ENCODE results near the gene SORCS3. TPM values are rescaled to one million over a fixed set of nuclear protein-coding genes. Genes with fewer than 3 reads are reported as not detected.

Gene SORCS3
- total RNA-seq, 6 experiments from 2014 or later, result not detected

- H3K4me3 ChIP-seq, result no peak overlapping the region
- no peak for ATAC-seq
- H3K27ac ChIP-seq, result no peak overlapping the region
- H3K9me3 ChIP-seq, result no peaks in the 10 kb centered on the region
- H3K36me3 ChIP-seq, result no peaks in the 10 kb centered on the region
- WGBS (ENCODE audit: insufficient coverage, low coverage, low lambda C conversion rate, missing lambda C conversion rate), result no CpG with 5 or more reads among the region's 2 CpGs
- H3K27me3 ChIP-seq, result no peaks in the 10 kb centered on the region
- H3K4me1 ChIP-seq, result no peaks in the 10 kb centered on the region
- intact Hi-C loops (cut with DNase I), result no loop called here
- TF ChIP-seq, protein P1, sequence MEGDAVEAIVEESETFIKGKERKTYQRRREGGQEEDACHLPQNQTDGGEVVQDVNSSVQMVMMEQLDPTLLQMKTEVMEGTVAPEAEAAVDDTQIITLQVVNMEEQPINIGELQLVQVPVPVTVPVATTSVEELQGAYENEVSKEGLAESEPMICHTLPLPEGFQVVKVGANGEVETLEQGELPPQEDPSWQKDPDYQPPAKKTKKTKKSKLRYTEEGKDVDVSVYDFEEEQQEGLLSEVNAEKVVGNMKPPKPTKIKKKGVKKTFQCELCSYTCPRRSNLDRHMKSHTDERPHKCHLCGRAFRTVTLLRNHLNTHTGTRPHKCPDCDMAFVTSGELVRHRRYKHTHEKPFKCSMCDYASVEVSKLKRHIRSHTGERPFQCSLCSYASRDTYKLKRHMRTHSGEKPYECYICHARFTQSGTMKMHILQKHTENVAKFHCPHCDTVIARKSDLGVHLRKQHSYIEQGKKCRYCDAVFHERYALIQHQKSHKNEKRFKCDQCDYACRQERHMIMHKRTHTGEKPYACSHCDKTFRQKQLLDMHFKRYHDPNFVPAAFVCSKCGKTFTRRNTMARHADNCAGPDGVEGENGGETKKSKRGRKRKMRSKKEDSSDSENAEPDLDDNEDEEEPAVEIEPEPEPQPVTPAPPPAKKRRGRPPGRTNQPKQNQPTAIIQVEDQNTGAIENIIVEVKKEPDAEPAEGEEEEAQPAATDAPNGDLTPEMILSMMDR (IDR thresholded peaks at IDR 0.05), result no peak
- no peak for TF ChIP-seq POLR2A (IDR thresholded peaks at IDR 0.05)
- no peak for DNase-seq
Measured at GRCh38 chr10:104931612-104932134, 290.6 kb downstream of the SORCS3 start.

DNA sequence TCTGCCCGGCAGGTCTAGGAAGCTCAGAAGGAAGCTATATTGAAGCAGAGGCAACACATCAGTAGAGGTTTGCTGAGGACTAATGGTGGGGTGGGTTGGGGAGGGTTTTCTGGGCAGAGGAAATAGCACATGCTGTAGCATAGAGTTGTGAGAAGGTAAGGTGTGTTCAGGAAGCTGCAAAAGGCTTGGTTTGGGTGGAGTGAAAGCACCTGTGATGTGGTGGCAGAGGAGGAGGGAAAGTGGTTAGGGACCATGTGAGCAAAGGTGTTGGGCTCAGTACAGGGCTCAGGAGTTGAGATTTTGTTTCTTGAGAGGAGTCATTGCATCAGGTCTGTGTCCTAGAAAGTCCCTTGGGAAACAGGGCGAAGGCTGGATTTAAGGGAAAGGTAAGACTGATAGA is 294.6 kb downstream of the SORCS3 start:
- Histone ChIP-seq H3K4me1 (no peaks in the 10 kb centered on the region), H3K4me3 (no peak overlapping the region), H3K27ac (no peak overlapping the region), H3K27me3 (no peaks in the 10 kb centered on the region), H3K9me3 (no peaks in the 10 kb centered on the region), H3K36me3 (no peaks in the 10 kb centered on the region)
- TF ChIP-seq, protein P1 (IDR thresholded peaks at IDR 0.05), result no peak
- TF ChIP-seq POLR2A (IDR thresholded peaks at IDR 0.05), result no peak
- 17% methylated on average over 2 of the region's 2 CpGs for WGBS (ENCODE audit: insufficient coverage, low coverage, low lambda C conversion rate, missing lambda C conversion rate)
- DNase-seq (no peak), ATAC-seq (no peak)
- intact Hi-C loops (cut with DNase I), result no loop called here

- DNase-seq, result no peak
- WGBS (ENCODE audit: insufficient coverage, low coverage, low lambda C conversion rate, missing lambda C conversion rate), result 32% methylated on average over 2 of the region's 2 CpGs
- Histone ChIP-seq H3K9me3 (no peaks in the 10 kb centered on the region), H3K27ac (no peak overlapping the region), H3K4me1 (no peaks in the 10 kb centered on the region), H3K4me3 (no peak overlapping the region), H3K36me3 (no peaks in the 10 kb centered on the region), H3K27me3 (no peaks in the 10 kb centered on the region)
- TF ChIP-seq, protein P1 (IDR thresholded peaks at IDR 0.05), result no peak
- no peak for TF ChIP-seq POLR2A (IDR thresholded peaks at IDR 0.05)
- no peak for ATAC-seq
- intact Hi-C loops (cut with DNase I), result no loop called here
Measured at GRCh38 chr10:104937567-104937966, 296.5 kb downstream of the SORCS3 start.

DNA sequence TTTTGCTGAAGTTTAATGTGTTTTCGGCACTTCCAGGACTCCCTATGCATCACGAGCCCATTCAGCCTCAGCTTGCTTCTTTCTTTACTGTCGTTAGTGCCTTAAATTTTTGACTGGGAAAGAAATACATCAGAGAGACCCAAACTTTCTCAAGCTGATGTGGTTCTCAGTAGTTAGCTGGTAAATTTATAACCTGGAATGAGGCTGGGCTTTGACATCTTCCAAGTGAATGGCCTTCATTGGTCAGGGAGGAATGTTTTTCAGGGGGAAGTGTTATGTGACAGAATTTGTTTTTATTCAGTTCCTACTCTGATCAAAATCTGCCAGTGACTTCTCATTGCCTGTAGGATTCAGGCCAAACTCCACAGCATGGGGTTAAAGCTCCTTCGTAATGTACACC is 296.9 kb downstream of the SORCS3 start:
- no peaks in the 10 kb centered on the region for H3K9me3 ChIP-seq
- ATAC-seq (no peak), DNase-seq (no peak)
- H3K27ac ChIP-seq, result no peak overlapping the region
- TF ChIP-seq, protein P1 (IDR thresholded peaks at IDR 0.05), result no peak
- no peak for TF ChIP-seq POLR2A (IDR thresholded peaks at IDR 0.05)
- H3K4me1 ChIP-seq, result no peaks in the 10 kb centered on the region
- intact Hi-C loops (cut with DNase I), result no loop called here
- 44% methylated on average over 4 of the region's 4 CpGs for WGBS (ENCODE audit: insufficient coverage, low coverage, low lambda C conversion rate, missing lambda C conversion rate)
- H3K4me3 ChIP-seq, result no peak overlapping the region
- no peaks in the 10 kb centered on the region for H3K27me3 ChIP-seq
- no peaks in the 10 kb centered on the region for H3K36me3 ChIP-seq

GRCh38 chr10:104941662-104942061 is 300.6 kb downstream of the SORCS3 start:
- H3K9me3 ChIP-seq, result no peaks in the 10 kb centered on the region
- TF ChIP-seq, protein P1 (IDR thresholded peaks at IDR 0.05), result no peak
- TF ChIP-seq POLR2A (IDR thresholded peaks at IDR 0.05), result no peak

More at GRCh38 chr10:104941662-104942061, 300.6 kb downstream of the SORCS3 start:
- no peak for ATAC-seq
- Histone ChIP-seq H3K4me1 (no peaks in the 10 kb centered on the region), H3K36me3 (no peaks in the 10 kb centered on the region), H3K27me3 (no peaks in the 10 kb centered on the region), H3K4me3 (no peak overlapping the region), H3K27ac (no peak overlapping the region)
- DNase-seq, result no peak
- intact Hi-C loops (cut with DNase I), result no loop called here

All from right lobe of liver (tissue), 6 donors.